Left renal cortex interstitium (tissue), 4 donors: ENCODE measurements around the gene METTL1. TPM values are rescaled to one million over a fixed set of nuclear protein-coding genes. Genes with fewer than 3 reads are reported as not detected.

Experiments
- DNase-seq, 4 donors: peaks; one replicate each; pipeline ENCODE4 v3.0.0-alpha.2; 2013; ENCODE audit warnings: low read depth in 4 of 4, low spot score in 2 of 4, missing footprints in 1 of 4
- polyA plus RNA-seq, 4 donors: library from polyadenylated mRNA; unstranded; fragments of 120-200 nt; gene quantifications; one replicate each; pipeline ENCODE4 v1.2.1, GENCODE V29; 2013; ENCODE audit not compliant: insufficient read length in 4 of 4

METTL1 gene
- polyA plus RNA-seq, 4 donors = 28.4 to 32.0 (median 30.4) TPM

- no peak for DNase-seq
These were observed 31.9 kb downstream of the METTL1 start for GRCh38 chr12:57739914-57740538.

- no peak for DNase-seq
These were observed 32.5 kb downstream of the METTL1 start for GRCh38 chr12:57739387-57739786.

GRCh38 chr12:57738661-57739237 is 33.2 kb downstream of the METTL1 start, which contains the start of gene AGAP2:
AGAP2 (minus strand) TSS chr12:57738742; CDS start chr12:57738246, 496 bp downstream.
- no peak for DNase-seq

GRCh38 chr12:57737467-57738460 is 34.1 kb downstream of the METTL1 start:
- DNase-seq = no peak

GRCh38 chr12:57736741-57737466 is 35.0 kb downstream of the METTL1 start:
- no peak for DNase-seq

GRCh38 chr12:57735952-57736740 is 35.8 kb downstream of the METTL1 start:
- no peak for DNase-seq

GRCh38 chr12:57735198-57735855 is 36.6 kb downstream of the METTL1 start:
- no peak for DNase-seq

GRCh38 chr12:57734591-57734990 is 37.3 kb downstream of the METTL1 start:
- no peak for DNase-seq

GRCh38 chr12:57733928-57734327 is 38.0 kb downstream of the METTL1 start:
- DNase-seq = no peak

GRCh38 chr12:57732726-57733593 is 38.9 kb downstream of the METTL1 start:
- no peak for DNase-seq

- DNase-seq = no peak
These were observed 39.6 kb downstream of the METTL1 start for GRCh38 chr12:57732270-57732669.

GRCh38 chr12:57731411-57732080 is 40.4 kb downstream of the METTL1 start:
- DNase-seq = no peak

GRCh38 chr12:57730336-57731067 is 41.4 kb downstream of the METTL1 start:
- DNase-seq = no peak

GRCh38 chr12:57729321-57729844 is 42.5 kb downstream of the METTL1 start:
- DNase-seq = no peak

- no peak for DNase-seq
These were observed 44.0 kb downstream of the METTL1 start for GRCh38 chr12:57727758-57728395.
